HepG2 (cell line): ENCODE measurements around the gene AHNAK. TPM values are rescaled to one million over a fixed set of nuclear protein-coding genes. Genes with fewer than 3 reads are reported as not detected.

ENCODE experiments used
- ATAC-seq: fragments of 200-7000 bp; cut with Tn5 transposase; 3 replicates; pipeline ENCODE4 v1.9.1; 2020; ENCODE audit warnings: mild to moderate bottlenecking, moderate library complexity
- BruUV-seq: library from RNA; stranded (reverse); fragments of 400-500 nt; replicated peaks from 2 replicates; lab custom pipeline; 2021; lab: Mats Ljungman, UMichigan
- CTCF ChIA-PET: fragments of 300-600 bp; formaldehyde crosslinking; extraction: SDS; loops from one replicate; lab custom pipeline; 2021; ENCODE audit warnings: low total read pairs, inconsistent platforms, low intra/inter-chr PET ratio; lab: Yijun Ruan, JAX
- POLR2A ChIA-PET: fragments of 350-600 bp; sonication (Branson Sonifier 250); formaldehyde crosslinking; loops from one replicate; lab custom pipeline; 2020; ENCODE audit warnings: antibody characterized with exemption, inconsistent platforms; lab: Yijun Ruan, JAX
- DNase-seq: peaks from one replicate; pipeline ENCODE4 v3.0.0-alpha.2; 2015; ENCODE audit warnings: low spot score
- FAIRE-seq: peaks from 3 replicates; lab custom pipeline; 2011; peaks lifted over from hg19 to GRCh38; lab: Jason Lieb, UNC
- H2AFZ ChIP-seq: one replicate; pipeline ENCODE4 v1.6.1; 2011; ENCODE audit warnings: low read length, inconsistent platforms
- H3K27ac ChIP-seq: fragments of 300-600 bp; 3 replicates; pipeline ENCODE4 v1.8.0; 2011; ENCODE audit warnings: mixed run types, mild to moderate bottlenecking, mixed read lengths, low read length, inconsistent platforms; ENCODE audit not compliant: insufficient read depth; ENCODE audit errors: extremely low read length
- H3K27me3 ChIP-seq, 2 experiments: fragments of 200-600 bp in 1 of 2; 2 replicates in 1 of 2; 3 replicates in 1 of 2; pipeline versions ENCODE4 v1.6.0 to v1.8.0; 2011; ENCODE audit warnings: low read length in 2 of 2, mild to moderate bottlenecking in 2 of 2, moderate library complexity in 2 of 2, inconsistent platforms in 1 of 2; ENCODE audit not compliant: insufficient read depth in 2 of 2, control insufficient read depth in 1 of 2
- H3K36me3 ChIP-seq, 2 experiments: fragments of 200-600 bp in 1 of 2; replicated peaks in 1 of 2; 2 replicates in 1 of 2; 3 replicates in 1 of 2; pipeline versions ENCODE4 v1.5.1 to v1.8.0; 2011; ENCODE audit warnings: low read length in 2 of 2, inconsistent platforms in 1 of 2; ENCODE audit not compliant: insufficient read depth in 2 of 2, control insufficient read depth in 1 of 2
- H3K4me1 ChIP-seq: 2 replicates; pipeline ENCODE4 v1.5.1; 2012; ENCODE audit warnings: low read length, inconsistent platforms; ENCODE audit not compliant: insufficient read depth
- H3K4me2 ChIP-seq: 2 replicates; pipeline ENCODE4 v1.6.0; 2011; ENCODE audit warnings: low read depth, low read length, inconsistent platforms
- H3K4me3 ChIP-seq, 3 experiments: fragments of 200-600 bp in 1 of 3; sonication (generic), shearing (Covaris generic) in 1 of 3; replicated peaks in 1 of 3; 2 replicates each; pipeline ENCODE4 v1.5.1; 2011 to 2016; ENCODE audit warnings: low read length in 3 of 3, inconsistent platforms in 2 of 3, low read depth in 2 of 3, mild to moderate bottlenecking in 2 of 3, control low read depth in 1 of 3, mixed read lengths in 1 of 3; ENCODE audit not compliant: insufficient read depth in 1 of 3
- H3K79me2 ChIP-seq: one replicate; pipeline ENCODE4 v1.6.1; 2011; ENCODE audit warnings: low read length, inconsistent platforms; ENCODE audit not compliant: insufficient read depth
- H3K9ac ChIP-seq: 2 replicates; pipeline ENCODE4 v1.6.0; 2011; ENCODE audit warnings: mild to moderate bottlenecking, low read depth, low read length, inconsistent platforms; ENCODE audit not compliant: insufficient read depth
- H3K9me3 ChIP-seq: 2 replicates; pipeline ENCODE4 v1.5.1; 2012; ENCODE audit warnings: mild to moderate bottlenecking, low read length
- H4K20me1 ChIP-seq: 2 replicates; pipeline ENCODE4 v1.6.0; 2011; ENCODE audit warnings: inconsistent platforms, mild to moderate bottlenecking, low read length, moderate library complexity; ENCODE audit not compliant: insufficient read depth
- AGO2 ChIP-seq: fragments of 200-400 bp; formaldehyde crosslinking; optimal IDR thresholded peaks from 2 replicates; pipeline ENCODE3; 2017; ENCODE audit warnings: mild to moderate bottlenecking, low read depth, low read length, moderate library complexity
- MAFG ChIP-seq: sonication (generic); formaldehyde crosslinking; IDR thresholded peaks from 2 replicates; pipeline ENCODE4 v1.5.1; 2020; ENCODE audit warnings: mild to moderate bottlenecking, missing genetic modification reagents
- POLR2A ChIP-seq, 2 experiments: IDR thresholded peaks; 2 replicates each; pipeline ENCODE4 v1.6.1; 2011; ENCODE audit warnings: low read depth in 2 of 2, low read length in 2 of 2, mild to moderate bottlenecking in 1 of 2, moderate library complexity in 1 of 2; ENCODE audit not compliant: insufficient read depth in 1 of 2
- TERF1 ChIP-seq: sonication (generic); formaldehyde crosslinking; IDR thresholded peaks from 2 replicates; pipeline ENCODE4 v1.8.0; 2022; ENCODE audit warnings: mild to moderate bottlenecking, missing genetic modification reagents, moderate library complexity
- whole genome bisulfite sequencing: methylation state at CpG from one replicate; pipeline ENCODE4 v1.1.6; 2017; ENCODE audit warnings: low lambda C conversion rate; 5-methylcytosine and 5-hydroxymethylcytosine counted together
- in situ Hi-C: cut with HindIII; loops from 2 replicates; pipeline ENCODE4 v1.10.0; 2017; ENCODE audit warnings: low pct_unique_long_range_greater_than_20kb; ENCODE audit not compliant: extremely low pct_ligation_motif_present
- intact Hi-C: fragments of 100-400 bp; cut with micrococcal nuclease; formaldehyde crosslinking; loops from one replicate; pipeline ENCODE4 v1.10.0; 2022; ENCODE audit not compliant: unreplicated experiment
- polyA plus RNA-seq, 8 experiments: library from polyadenylated mRNA; depleted of rRNA in 3 of 8; stranded (reverse) in 7 of 8; unstranded in 1 of 8; fragments of >200 nt; fragmentation: Illumina TruSeq in 4 of 8; extraction: Trizol in 4 of 8; gene quantifications; 2 replicates each; pipeline versions ENCODE4 v1.2.1 to v1.2.3, GENCODE V29; 2011 to 2016; ENCODE audit warnings: low read depth in 4 of 8, missing spikeins in 1 of 8, mixed read lengths in 1 of 8; ENCODE audit not compliant: insufficient read depth in 1 of 8
- total RNA-seq, 5 experiments: library from RNA; depleted of rRNA; stranded (reverse); fragments of >200 nt; fragmentation: Illumina TruSeq; extraction: Trizol; gene quantifications; 2 replicates each; pipeline ENCODE4 v1.2.3, GENCODE V29; 2016; ENCODE audit warnings: low read depth in 1 of 5

Gene AHNAK
- total and polyA plus RNA-seq, 2 of the 13 experiments (the other 11 are each of a cell fraction or from before 2014, with no cell fraction given) = 23.4 to 25.0 TPM

GRCh38 chr11:62514151-62514550, 32.5 kb downstream of the AHNAK start:
- H4K20me1 ChIP-seq = 0 out of 2 replicates have a peak, but pooled peaks cover 6% of the 10 kb centered on the region
- H3K4me2 ChIP-seq = no peak overlapping the region
- H3K9ac ChIP-seq = no peak overlapping the region
- no peak for FAIRE-seq
- intact Hi-C loops = no loop called here
- no peaks in the 10 kb centered on the region for H3K79me2 ChIP-seq
- peaks cover 9 to 23% of the 10 kb centered on the region in 2 experiments; a peak in 4 of 5 replicates for H3K36me3 ChIP-seq
- CTCF ChIA-PET = no interaction called here
- in situ Hi-C loops = no loop called here
- no TSS peak for BruUV-seq
- DNase-seq = no peak
- TF ChIP-seq MAFG (CRISPR knock-in tag) = no peak
- TF ChIP-seq POLR2A (IDR thresholded peaks at IDR 0.05; ENCODE audit: insufficient read depth in 1 of 2, low read depth in 2 of 2, low read length in 2 of 2) = 0 out of 4 replicates have a peak, but pooled peaks of 1 of the 2 experiments have one; percentile 16
- peak; percentile 46 for TF ChIP-seq AGO2
- no peaks in the 10 kb centered on the region for H3K27me3 ChIP-seq
- ATAC-seq = peak; percentile 13
- H3K4me3 ChIP-seq = no peak overlapping the region
- H3K9me3 ChIP-seq = no peaks in the 10 kb centered on the region
- POLR2A ChIA-PET = interaction anchor here (0.7 to 1.3 kb wide), 5 partner anchors 9 to 240 kb away, joined by 3 to 8 read pairs (median 3); partner anchors contain the start of genes AHNAK and ZBTB3
- 87% methylated on average over 7 of the region's 7 CpGs for WGBS
- peaks cover 77% of the 10 kb centered on the region for H3K4me1 ChIP-seq
- no peak overlapping the region for H2AFZ ChIP-seq
- peak overlapping the region; percentile 62 for H3K27ac ChIP-seq

GRCh38 chr11:62513626-62514025, 33.0 kb downstream of the AHNAK start:
- 0 out of 2 replicates have a peak, but pooled peaks cover 6% of the 10 kb centered on the region for H4K20me1 ChIP-seq
- DNase-seq (no peak), ATAC-seq (no peak), FAIRE-seq (no peak)
- H2AFZ ChIP-seq = no peak overlapping the region
- TF ChIP-seq TERF1 = no peak
- in situ Hi-C loops = no loop called here
- H3K27me3 ChIP-seq = no peaks in the 10 kb centered on the region
- peaks cover 4 to 18% of the 10 kb centered on the region in 2 experiments; a peak in 4 of 5 replicates for H3K36me3 ChIP-seq
- CTCF ChIA-PET = no interaction called here
- no peak overlapping the region for H3K27ac ChIP-seq
- H3K79me2 ChIP-seq = no peaks in the 10 kb centered on the region
- BruUV-seq = no TSS peak
- no peak overlapping the region for H3K4me3 ChIP-seq
- no peaks in the 10 kb centered on the region for H3K9me3 ChIP-seq
- WGBS = 89% methylated on average over 8 of the region's 10 CpGs
- intact Hi-C loops = no loop called here
- H3K4me2 ChIP-seq = no peak overlapping the region
- peaks cover 78% of the 10 kb centered on the region for H3K4me1 ChIP-seq
- H3K9ac ChIP-seq = no peak overlapping the region
- POLR2A ChIA-PET = no interaction called here
